Smooth muscle cell (in vitro differentiated cells): Measurements from ENCODE around the gene NELFA. TPM values are rescaled to one million over a fixed set of nuclear protein-coding genes. Genes with fewer than 3 reads are reported as not detected.
A peak's percentile ranks its signal among the peaks of the same experiment; 100 is the strongest.
"Not testable (repeated sequence)": the region's sequence is repeated elsewhere in the genome, so short reads cannot be mapped to it uniquely, and the experiment has no call there.

ENCODE experiments used
- DNase-seq: peaks from one replicate; lab custom pipeline; 2025; ENCODE audit not compliant: unreplicated experiment; lab: John Stamatoyannopoulos, UW
- H2AFZ ChIP-seq: fragments of 200-600 bp; sonication (generic); 2 replicates; pipeline ENCODE4 v1.6.0; 2016; ENCODE audit warnings: antibody characterized with exemption, low read depth, mild to moderate bottlenecking
- H3F3A ChIP-seq: fragments of 200-600 bp; sonication (generic); 2 replicates; pipeline ENCODE4 v1.6.0; 2017; ENCODE audit warnings: antibody characterized with exemption, low read depth
- H3K27ac ChIP-seq: fragments of 200-600 bp; sonication (generic); 2 replicates; pipeline ENCODE4 v1.5.1; 2016; ENCODE audit warnings: low read depth, mild to moderate bottlenecking
- H3K27me3 ChIP-seq: fragments of 200-600 bp; sonication (generic); 2 replicates; pipeline ENCODE4 v1.6.1; 2016; ENCODE audit warnings: low read depth, mild to moderate bottlenecking
- H3K36me3 ChIP-seq: fragments of 200-600 bp; sonication (generic); 2 replicates; pipeline ENCODE4 v1.5.1; 2016; ENCODE audit warnings: low read depth
- H3K4me1 ChIP-seq: fragments of 200-600 bp; sonication (generic); 2 replicates; pipeline ENCODE4 v1.5.1; 2016; ENCODE audit warnings: low read depth
- H3K4me2 ChIP-seq: fragments of 200-600 bp; sonication (generic); 2 replicates; pipeline ENCODE4 v1.6.0; 2016; ENCODE audit warnings: mild to moderate bottlenecking
- H3K4me3 ChIP-seq: fragments of 200-600 bp; sonication (generic); 2 replicates; pipeline ENCODE4 v1.5.1; 2016; ENCODE audit warnings: mild to moderate bottlenecking
- H3K79me2 ChIP-seq: fragments of 200-600 bp; sonication (generic); 2 replicates; pipeline ENCODE4 v1.6.0; 2016; ENCODE audit warnings: low read depth, mild to moderate bottlenecking
- H3K9ac ChIP-seq: fragments of 200-600 bp; sonication (generic); 2 replicates; pipeline ENCODE4 v1.6.0; 2016; ENCODE audit warnings: low read depth
- H3K9me3 ChIP-seq: fragments of 200-600 bp; sonication (generic); replicated peaks from 2 replicates; pipeline ENCODE4 v1.5.1; 2016; ENCODE audit warnings: low read depth
- H4K20me1 ChIP-seq: fragments of 200-600 bp; sonication (generic); 2 replicates; pipeline ENCODE4 v1.6.0; 2016; ENCODE audit warnings: low read depth
- WGBS: methylation state at CpG from one replicate; pipeline ENCODE4 v1.1.7; 2016; ENCODE audit warnings: low lambda C conversion rate; 5-methylcytosine and 5-hydroxymethylcytosine counted together
- polyA plus RNA-seq: library from polyadenylated mRNA; unstranded; fragments of >200 nt; fragmentation: Nextera tagmentation; extraction: Ambion mirVana; gene quantifications from 2 replicates; pipeline ENCODE4 v1.2.1, GENCODE V29; 2016
- total RNA-seq: library from RNA; depleted of rRNA; stranded (reverse); fragments of >200 nt; gene quantifications from 2 replicates; pipeline ENCODE4 v1.2.3, GENCODE V29; 2014
- TF ChIP-seq, protein P1 (sequence below): fragments of 200-600 bp; sonication (generic); IDR thresholded peaks from 2 replicates; pipeline ENCODE4 v1.5.1; 2017; ENCODE audit warnings: borderline replicate concordance, mild to moderate bottlenecking, antibody characterized with exemption; ENCODE audit not compliant: insufficient read depth, poor library complexity, severe bottlenecking

Gene NELFA
- total and polyA plus RNA-seq, 2 experiments from 2014 or later: 16.3 to 33.7 TPM

DNA sequence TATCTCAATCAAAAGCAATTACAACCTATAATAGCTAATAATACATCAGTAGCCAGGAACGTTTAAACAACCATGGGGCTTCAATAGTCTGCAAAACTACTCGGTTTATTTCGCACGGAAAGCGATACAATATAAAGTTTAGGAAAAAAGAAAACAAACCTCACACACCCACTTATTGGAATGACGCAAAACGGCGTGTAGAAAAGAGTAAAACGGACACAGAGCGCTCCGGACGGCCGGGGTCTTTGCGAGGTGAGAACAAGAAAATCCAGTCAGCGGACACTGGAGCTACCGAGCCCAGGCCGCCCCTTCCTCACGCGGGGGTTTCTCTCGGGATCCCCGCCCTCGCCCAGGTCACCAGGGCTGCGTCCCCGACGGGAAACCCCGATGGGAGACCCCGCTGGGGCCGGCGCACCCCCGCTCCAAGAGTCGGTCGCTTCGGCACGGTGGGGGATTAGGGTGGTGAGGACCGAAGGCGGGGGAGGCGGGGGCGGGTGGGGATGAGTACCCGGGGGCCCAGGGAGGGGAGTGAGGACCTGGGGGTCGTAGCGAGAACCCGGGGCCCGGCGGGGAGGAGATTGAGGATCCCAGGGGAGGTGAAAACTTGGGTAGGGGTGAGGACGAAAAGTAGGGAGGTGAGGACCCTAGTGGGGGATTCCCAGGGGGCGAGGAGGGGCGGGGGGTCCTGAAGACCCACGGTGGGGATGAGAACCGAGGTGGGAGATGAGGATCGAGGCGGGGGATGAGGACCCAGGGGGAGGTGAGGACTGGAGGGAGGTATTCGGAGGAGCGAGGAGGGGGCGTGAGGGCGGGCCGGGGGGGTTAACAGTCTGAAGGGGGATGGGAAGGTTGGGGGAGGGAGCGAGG is 737 bp downstream of the NELFA start:
- TF ChIP-seq, protein P1, sequence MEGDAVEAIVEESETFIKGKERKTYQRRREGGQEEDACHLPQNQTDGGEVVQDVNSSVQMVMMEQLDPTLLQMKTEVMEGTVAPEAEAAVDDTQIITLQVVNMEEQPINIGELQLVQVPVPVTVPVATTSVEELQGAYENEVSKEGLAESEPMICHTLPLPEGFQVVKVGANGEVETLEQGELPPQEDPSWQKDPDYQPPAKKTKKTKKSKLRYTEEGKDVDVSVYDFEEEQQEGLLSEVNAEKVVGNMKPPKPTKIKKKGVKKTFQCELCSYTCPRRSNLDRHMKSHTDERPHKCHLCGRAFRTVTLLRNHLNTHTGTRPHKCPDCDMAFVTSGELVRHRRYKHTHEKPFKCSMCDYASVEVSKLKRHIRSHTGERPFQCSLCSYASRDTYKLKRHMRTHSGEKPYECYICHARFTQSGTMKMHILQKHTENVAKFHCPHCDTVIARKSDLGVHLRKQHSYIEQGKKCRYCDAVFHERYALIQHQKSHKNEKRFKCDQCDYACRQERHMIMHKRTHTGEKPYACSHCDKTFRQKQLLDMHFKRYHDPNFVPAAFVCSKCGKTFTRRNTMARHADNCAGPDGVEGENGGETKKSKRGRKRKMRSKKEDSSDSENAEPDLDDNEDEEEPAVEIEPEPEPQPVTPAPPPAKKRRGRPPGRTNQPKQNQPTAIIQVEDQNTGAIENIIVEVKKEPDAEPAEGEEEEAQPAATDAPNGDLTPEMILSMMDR: no peak
- peaks cover 5% of the 10 kb centered on the region for H3F3A ChIP-seq
- peaks cover 57% of the 10 kb centered on the region for H3K79me2 ChIP-seq
- no peak for DNase-seq
- peak overlapping the region; percentile 100 for H3K4me3 ChIP-seq
- peak overlapping the region; percentile 100 for H2AFZ ChIP-seq
- H4K20me1 ChIP-seq: peaks cover 45% of the 10 kb centered on the region
- H3K9ac ChIP-seq: peak overlapping the region; percentile 100
- WGBS: 4% methylated on average over 49 of the region's 57 CpGs
- no peaks in the 10 kb centered on the region for H3K36me3 ChIP-seq
- H3K27me3 ChIP-seq: no peaks in the 10 kb centered on the region
- H3K4me2 ChIP-seq: peak overlapping the region; percentile 98
- no peaks in the 10 kb centered on the region for H3K9me3 ChIP-seq
- peaks cover 7% of the 10 kb centered on the region for H3K4me1 ChIP-seq
- H3K27ac ChIP-seq: no peak overlapping the region

DNA sequence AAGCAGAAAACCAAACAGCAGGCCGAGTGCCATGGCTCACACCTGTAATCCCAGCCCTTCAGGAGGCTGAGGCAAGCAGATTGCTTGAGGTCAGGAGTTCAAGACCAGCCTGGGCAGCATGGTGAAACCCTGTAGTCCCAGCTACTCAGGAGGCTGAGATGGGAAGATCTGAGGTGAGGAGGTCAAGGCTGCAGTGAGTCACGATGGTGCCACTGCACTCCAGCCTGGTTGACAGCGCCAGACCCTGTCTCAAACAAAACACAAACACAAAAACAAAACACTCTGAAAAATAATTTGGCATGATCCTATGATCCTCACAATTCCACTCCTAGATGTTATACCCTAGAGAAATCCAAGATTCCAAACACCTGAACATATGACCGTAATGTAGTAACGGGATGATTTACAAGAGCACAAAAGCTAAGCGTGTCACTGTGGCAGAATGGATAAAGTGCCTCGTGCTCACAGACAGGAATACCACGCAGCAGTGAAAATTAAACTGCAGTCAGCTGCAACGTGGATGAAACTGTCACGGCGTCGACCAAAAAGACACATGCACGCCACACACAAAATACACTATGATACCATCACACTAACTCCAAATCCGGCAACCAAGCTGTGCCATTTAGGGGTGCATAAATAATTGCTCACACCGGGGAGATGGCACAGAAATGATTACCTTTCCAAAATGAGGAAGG is 1.7 kb downstream of the NELFA start:
- Histone ChIP-seq H3F3A (peaks cover 5% of the 10 kb centered on the region), H3K4me3 (peak overlapping the region; percentile 100), H3K9me3 (no peaks in the 10 kb centered on the region), H3K79me2 (peaks cover 67% of the 10 kb centered on the region), H3K36me3 (no peaks in the 10 kb centered on the region), H3K4me2 (peak overlapping the region; percentile 98), H3K4me1 (peaks cover 7% of the 10 kb centered on the region), H3K27me3 (no peaks in the 10 kb centered on the region), H3K9ac (no peak overlapping the region), H4K20me1 (peaks cover 54% of the 10 kb centered on the region), H3K27ac (no peak overlapping the region), H2AFZ (no peak overlapping the region)
- TF ChIP-seq, protein P1: no peak
- no peak for DNase-seq
- WGBS: 94% methylated on average over 15 of the region's 15 CpGs

DNA sequence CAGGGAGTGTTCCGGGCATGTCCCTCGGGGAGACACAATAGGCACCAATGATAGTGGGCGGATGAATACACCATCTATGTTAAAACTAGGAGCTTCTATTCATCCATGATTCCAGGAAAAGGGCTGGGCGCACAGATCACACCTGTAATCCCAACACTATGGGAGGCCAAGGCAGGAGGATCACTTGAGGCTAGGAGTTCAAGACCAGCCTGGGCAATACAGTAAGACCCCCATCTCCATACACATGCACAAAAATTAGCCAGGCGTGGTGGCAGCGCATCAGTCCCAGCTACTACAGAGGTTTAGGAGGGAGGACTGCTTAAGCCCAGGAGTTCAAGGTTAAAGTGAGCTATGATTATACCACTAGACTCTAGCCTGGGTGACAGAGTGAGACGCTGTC is 2.4 kb downstream of the NELFA start:
- no peak overlapping the region for H2AFZ ChIP-seq
- no peak for DNase-seq
- no peaks in the 10 kb centered on the region for H3K36me3 ChIP-seq
- H3K27me3 ChIP-seq: no peaks in the 10 kb centered on the region
- no peaks in the 10 kb centered on the region for H3K9me3 ChIP-seq
- H3K27ac ChIP-seq: no peak overlapping the region
- no peak overlapping the region for H3K9ac ChIP-seq
- H3K4me1 ChIP-seq: peaks cover 7% of the 10 kb centered on the region
- 97% methylated on average over 7 of the region's 7 CpGs for WGBS
- no peak overlapping the region for H3K4me3 ChIP-seq
- peaks cover 58% of the 10 kb centered on the region for H4K20me1 ChIP-seq
- TF ChIP-seq, protein P1: no peak
- H3K79me2 ChIP-seq: peaks cover 74% of the 10 kb centered on the region
- no peak overlapping the region for H3K4me2 ChIP-seq
- peaks cover 5% of the 10 kb centered on the region for H3F3A ChIP-seq

DNA sequence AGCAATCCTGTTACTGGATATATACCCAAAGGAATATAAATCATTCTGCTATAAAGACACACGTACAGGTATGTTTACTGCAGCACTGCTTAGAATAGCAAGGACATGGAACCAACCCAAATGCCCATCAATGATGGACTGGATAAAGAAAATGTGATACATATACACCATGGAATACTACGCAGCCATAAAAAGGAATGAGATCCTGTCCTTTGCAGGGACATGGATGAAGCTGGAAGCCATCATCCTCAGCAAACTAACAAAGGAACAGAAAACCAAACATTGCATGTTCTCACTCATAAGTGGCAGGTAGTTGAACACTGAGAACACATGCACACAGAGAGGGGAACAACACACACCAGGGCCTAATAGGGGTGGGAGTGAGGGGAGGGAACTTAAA is 5.4 kb downstream of the NELFA start:
- WGBS: 93% methylated on average over 2 of the region's 2 CpGs
- not testable (repeated sequence) for H3K4me2 ChIP-seq, H3K27me3 ChIP-seq, H3K4me1 ChIP-seq, H3K9ac ChIP-seq, H3K9me3 ChIP-seq, H3K36me3 ChIP-seq, H2AFZ ChIP-seq, H3K27ac ChIP-seq, DNase-seq, H3K4me3 ChIP-seq, H3F3A ChIP-seq
- peaks cover 78% of the 10 kb centered on the region for H4K20me1 ChIP-seq
- H3K79me2 ChIP-seq: peaks cover 99% of the 10 kb centered on the region

DNA sequence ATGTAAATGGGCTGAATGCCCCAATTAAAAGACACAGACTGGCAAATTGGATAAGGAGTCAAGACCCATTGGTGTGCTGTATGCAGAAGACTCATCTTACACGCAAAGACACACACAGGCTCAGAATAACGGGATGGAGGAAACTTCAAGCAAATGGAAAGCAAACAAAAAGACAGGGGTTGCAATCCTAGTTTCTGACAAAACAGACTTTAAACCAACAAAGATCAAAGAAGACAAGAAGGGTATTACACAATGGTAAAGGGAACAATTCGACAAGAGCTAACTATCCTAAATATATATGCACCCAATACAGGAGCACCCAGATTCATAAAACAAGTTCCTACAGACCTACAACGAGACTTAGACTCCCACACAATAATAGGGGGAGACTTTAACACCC is 9.5 kb downstream of the NELFA start:
- H3K4me2 ChIP-seq, H3K27me3 ChIP-seq, H3K27ac ChIP-seq, H3F3A ChIP-seq, H2AFZ ChIP-seq, H3K4me3 ChIP-seq, H3K9ac ChIP-seq, DNase-seq, H3K9me3 ChIP-seq, H3K4me1 ChIP-seq: not testable (repeated sequence)
- H3K79me2 ChIP-seq: peaks cover 99% of the 10 kb centered on the region
- H3K36me3 ChIP-seq: peaks cover 13% of the 10 kb centered on the region
- peaks cover 81% of the 10 kb centered on the region for H4K20me1 ChIP-seq
- WGBS: 95% methylated on average over 4 of the region's 4 CpGs
